GM10266 (cell line): ENCODE results near the gene NRG2.

Experiments used
- DNase-seq: peaks from one replicate; pipeline ENCODE4 v3.0.0; 2012; ENCODE audit errors: extremely low spot score
- TF ChIP-seq, protein P1 (sequence below): IDR thresholded peaks from 2 replicates; pipeline ENCODE4 v1.5.1; 2012; ENCODE audit warnings: mild to moderate bottlenecking, low read depth; ENCODE audit not compliant: control insufficient read depth, insufficient read depth; ENCODE audit errors: missing control alignments

The NRG2 gene

DNA sequence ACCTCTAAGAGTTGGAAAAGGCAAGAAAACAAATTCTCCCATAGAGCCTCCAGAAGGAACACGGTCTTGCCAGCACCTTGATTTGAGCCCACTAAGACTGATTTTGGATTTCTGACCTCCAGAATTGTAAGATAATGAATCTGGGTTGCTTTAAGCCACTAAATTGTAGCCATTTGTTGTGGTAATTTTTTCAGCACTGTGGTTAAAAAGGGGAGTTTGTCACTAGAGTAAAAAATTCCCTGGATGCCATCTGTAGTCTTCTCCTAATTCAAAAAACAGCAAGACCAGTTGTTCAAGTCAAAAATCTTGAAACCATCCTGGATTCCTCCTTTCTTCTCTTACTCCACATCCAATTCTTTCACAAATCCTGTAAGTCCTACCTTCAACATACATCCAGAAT lies 39.6 kb downstream of the NRG2 start:
- DNase-seq, result no peak
- TF ChIP-seq, protein P1, sequence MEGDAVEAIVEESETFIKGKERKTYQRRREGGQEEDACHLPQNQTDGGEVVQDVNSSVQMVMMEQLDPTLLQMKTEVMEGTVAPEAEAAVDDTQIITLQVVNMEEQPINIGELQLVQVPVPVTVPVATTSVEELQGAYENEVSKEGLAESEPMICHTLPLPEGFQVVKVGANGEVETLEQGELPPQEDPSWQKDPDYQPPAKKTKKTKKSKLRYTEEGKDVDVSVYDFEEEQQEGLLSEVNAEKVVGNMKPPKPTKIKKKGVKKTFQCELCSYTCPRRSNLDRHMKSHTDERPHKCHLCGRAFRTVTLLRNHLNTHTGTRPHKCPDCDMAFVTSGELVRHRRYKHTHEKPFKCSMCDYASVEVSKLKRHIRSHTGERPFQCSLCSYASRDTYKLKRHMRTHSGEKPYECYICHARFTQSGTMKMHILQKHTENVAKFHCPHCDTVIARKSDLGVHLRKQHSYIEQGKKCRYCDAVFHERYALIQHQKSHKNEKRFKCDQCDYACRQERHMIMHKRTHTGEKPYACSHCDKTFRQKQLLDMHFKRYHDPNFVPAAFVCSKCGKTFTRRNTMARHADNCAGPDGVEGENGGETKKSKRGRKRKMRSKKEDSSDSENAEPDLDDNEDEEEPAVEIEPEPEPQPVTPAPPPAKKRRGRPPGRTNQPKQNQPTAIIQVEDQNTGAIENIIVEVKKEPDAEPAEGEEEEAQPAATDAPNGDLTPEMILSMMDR, result no peak

DNA sequence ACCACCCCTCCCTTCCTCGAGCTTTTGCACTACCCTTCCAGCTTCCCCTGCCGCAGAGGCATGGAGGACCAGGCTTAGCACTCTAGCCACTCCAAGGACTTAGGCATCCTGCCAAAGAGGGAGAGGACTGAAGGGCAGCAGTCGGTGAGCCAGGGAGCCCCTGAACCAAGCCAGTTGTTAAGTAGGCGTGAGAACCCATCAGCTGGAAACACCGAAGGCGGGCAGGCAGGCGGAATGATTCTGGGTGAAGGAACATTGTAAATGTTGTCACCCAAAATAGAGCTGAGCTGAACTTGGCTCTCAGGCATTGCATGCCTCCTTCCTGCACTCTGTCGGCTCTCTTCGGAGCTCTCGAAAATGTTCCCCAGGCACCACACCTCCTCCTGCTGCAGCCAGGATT lies 42.8 kb downstream of the NRG2 start:
- no peak for DNase-seq
- TF ChIP-seq, protein P1, result no peak

DNA sequence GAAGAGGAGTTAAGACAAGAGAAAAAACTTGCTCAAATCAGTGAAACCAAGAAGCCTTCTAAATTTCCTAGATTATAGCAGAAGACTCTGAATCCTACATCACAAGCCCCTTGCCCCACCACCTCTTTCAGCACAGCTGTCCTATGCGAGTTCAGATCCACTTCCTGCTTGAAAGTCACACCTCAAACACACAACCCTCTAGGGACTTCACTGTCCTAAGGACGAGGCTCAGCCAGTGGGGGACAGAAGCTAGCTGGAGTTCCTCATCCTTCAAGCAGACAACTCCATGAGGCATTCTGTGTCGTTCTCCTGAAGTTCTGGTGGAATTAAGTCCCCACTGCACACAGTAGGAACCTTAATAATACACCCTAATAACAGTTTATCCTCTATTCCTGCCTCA lies 44.3 kb downstream of the NRG2 start:
- TF ChIP-seq, protein P1, result no peak
- no peak for DNase-seq

DNA sequence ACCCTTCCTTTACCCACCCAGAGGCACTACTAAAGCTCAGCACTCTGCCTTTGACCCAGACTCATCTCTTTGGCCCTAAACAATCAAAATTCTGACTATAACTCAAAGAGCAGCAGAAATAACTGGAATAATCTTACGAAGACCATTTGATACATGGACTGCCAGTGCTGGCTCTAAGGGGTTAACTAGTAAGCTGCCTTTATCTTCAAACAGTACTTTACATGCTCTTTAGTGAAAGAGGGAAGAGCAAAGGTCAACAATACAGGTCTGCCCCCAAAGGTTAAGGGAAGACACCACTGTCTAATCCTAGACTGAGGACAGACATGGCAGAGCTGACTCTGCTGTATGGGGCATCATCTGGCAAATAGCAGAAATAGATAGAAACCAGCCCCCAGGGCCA lies 45.8 kb downstream of the NRG2 start:
- TF ChIP-seq, protein P1, result no peak
- DNase-seq, result no peak

DNA sequence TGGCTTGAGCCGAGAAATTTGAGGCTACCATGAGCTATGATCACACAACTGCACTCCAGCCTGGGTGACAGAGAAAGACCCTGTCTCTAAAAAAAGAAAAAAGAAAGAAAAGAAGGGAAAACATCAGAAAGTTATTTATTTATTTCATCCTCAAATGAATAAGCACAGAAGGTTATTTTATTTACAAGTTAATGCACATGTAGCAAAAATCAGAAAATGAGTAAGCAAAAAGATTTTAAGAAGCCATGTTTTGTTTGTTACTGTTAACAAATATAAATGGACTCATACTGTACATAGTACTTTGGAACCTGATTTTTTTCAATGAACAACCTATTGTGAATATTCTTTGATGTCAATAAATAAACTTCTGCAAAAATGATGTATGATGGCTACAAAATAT lies 47.2 kb downstream of the NRG2 start:
- TF ChIP-seq, protein P1, result no peak
- no peak for DNase-seq

GRCh38 chr5:139994234-139994633 lies 48.9 kb downstream of the NRG2 start:
- DNase-seq, result no peak
- TF ChIP-seq, protein P1, result no peak

DNA sequence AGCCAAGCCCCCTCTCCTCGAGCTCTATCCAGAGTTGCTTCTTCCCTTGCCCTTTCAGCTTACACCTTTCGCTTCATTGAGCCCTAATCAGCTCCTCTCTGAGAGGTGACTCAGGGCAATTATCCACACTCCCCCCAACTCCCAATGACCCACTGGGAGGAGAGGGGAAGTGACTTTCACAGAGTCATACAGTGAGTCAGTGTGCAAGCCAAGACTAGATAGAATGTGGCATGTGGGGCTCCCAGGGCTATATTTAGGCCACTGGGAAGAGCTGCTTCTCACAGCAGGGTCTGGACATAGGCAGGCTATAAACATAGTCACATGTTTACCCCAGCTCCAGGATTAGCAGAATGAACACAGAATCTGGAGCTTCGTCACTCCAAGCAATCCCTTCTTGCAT lies 57.4 kb downstream of the NRG2 start:
- DNase-seq, result no peak
- TF ChIP-seq, protein P1, result no peak
